ENCODE results near the gene ADAM10. TPM values are rescaled to one million over a fixed set of nuclear protein-coding genes. Genes with fewer than 3 reads are reported as not detected.

The ADAM10 gene
- total RNA-seq, 1 experiment from 2014 or later = 239 TPM

GRCh38 chr15:58588096-58588495 is 161.4 kb downstream of the ADAM10 start:
- no peaks in the 10 kb centered on the region for H3K4me1 ChIP-seq (replicated peaks; ENCODE audit: insufficient read depth)
- ChIA-PET CTCF (no interaction called here), POLR2A (ENCODE audit: unreplicated experiment) (no interaction called here)
- no peak overlapping the region for H2AFZ ChIP-seq
- no peak for DNase-seq
- no peak overlapping the region for H3K4me2 ChIP-seq
- H3K9me3 ChIP-seq (ENCODE audit: insufficient read depth, low read depth) = no peaks in the 10 kb centered on the region
- H3K27me3 ChIP-seq (ENCODE audit: insufficient read depth, low read depth) = no peaks in the 10 kb centered on the region
- no TSS peak for BruUV-seq (replicated peaks)
- H3K36me3 ChIP-seq (ENCODE audit: low read depth) = no peaks in the 10 kb centered on the region
- H3K9me2 ChIP-seq (ENCODE audit: insufficient read depth) = no peaks in the 10 kb centered on the region
- TF ChIP-seq EZH2 (IDR thresholded peaks at IDR 0.05; ENCODE audit: low read depth) (no peak), CTCF (conservative IDR thresholded peaks at IDR 0.05) (no peak)
- no peaks in the 10 kb centered on the region for H4K20me1 ChIP-seq (ENCODE audit: insufficient read depth)
- peaks cover 12% of the 10 kb centered on the region; the same call in 1 of the 2 replicates for H3F3A ChIP-seq (ENCODE audit: insufficient read depth, low read depth)
- no peaks in the 10 kb centered on the region for H3K79me2 ChIP-seq (ENCODE audit: low read depth)
- intact Hi-C loops (cut with micrococcal nuclease; ENCODE audit: unreplicated experiment) = no loop called here
- H3K4me3 ChIP-seq = no peak overlapping the region
- no peak overlapping the region for H3K27ac ChIP-seq

DNA sequence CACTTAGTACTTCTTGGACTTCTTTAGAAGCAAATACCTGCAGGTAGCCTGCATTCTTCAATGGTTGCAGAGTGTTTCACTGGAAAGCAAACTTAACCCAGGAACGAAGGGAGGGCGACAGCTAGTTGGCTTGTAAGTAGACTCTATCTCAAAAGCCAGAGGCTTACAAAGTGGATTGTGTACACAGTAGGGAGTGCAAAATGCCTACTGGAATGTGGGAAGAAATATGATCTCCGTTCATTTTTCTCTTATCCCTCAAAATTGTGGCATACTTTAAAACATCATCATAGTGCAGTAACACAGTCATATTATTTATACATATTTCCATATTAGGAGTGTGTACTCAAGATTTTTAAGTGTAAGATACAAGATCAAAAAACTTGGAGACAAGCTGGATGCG is 162.0 kb downstream of the ADAM10 start:
- H3K9me2 ChIP-seq (ENCODE audit: insufficient read depth) = no peaks in the 10 kb centered on the region
- ChIA-PET POLR2A (ENCODE audit: unreplicated experiment) (no interaction called here), CTCF (no interaction called here)
- BruUV-seq (replicated peaks) = no TSS peak
- peaks cover 12% of the 10 kb centered on the region; the same call in 1 of the 2 replicates for H3F3A ChIP-seq (ENCODE audit: insufficient read depth, low read depth)
- no peaks in the 10 kb centered on the region for H3K9me3 ChIP-seq (ENCODE audit: insufficient read depth, low read depth)
- H3K79me2 ChIP-seq (ENCODE audit: low read depth) = no peaks in the 10 kb centered on the region
- no peaks in the 10 kb centered on the region for H3K36me3 ChIP-seq (ENCODE audit: low read depth)
- no peak overlapping the region for H2AFZ ChIP-seq
- no peaks in the 10 kb centered on the region for H4K20me1 ChIP-seq (ENCODE audit: insufficient read depth)
- TF ChIP-seq EZH2 (IDR thresholded peaks at IDR 0.05; ENCODE audit: low read depth) = no peak
- TF ChIP-seq CTCF (conservative IDR thresholded peaks at IDR 0.05) = no peak
- intact Hi-C loops (cut with micrococcal nuclease; ENCODE audit: unreplicated experiment) = no loop called here
- no peak for DNase-seq
- no peak overlapping the region for H3K27ac ChIP-seq
- no peaks in the 10 kb centered on the region for H3K27me3 ChIP-seq (ENCODE audit: insufficient read depth, low read depth)
- no peaks in the 10 kb centered on the region for H3K4me1 ChIP-seq (replicated peaks; ENCODE audit: insufficient read depth)
- no peak overlapping the region for H3K4me2 ChIP-seq
- no peak overlapping the region for H3K4me3 ChIP-seq

GRCh38 chr15:58585693-58586443 is 163.6 kb downstream of the ADAM10 start:
- DNase-seq = no peak
- no TSS peak for BruUV-seq (replicated peaks)
- intact Hi-C loops (cut with micrococcal nuclease; ENCODE audit: unreplicated experiment) = no loop called here
- Histone ChIP-seq H3K27ac (no peak overlapping the region), H3K27me3 (ENCODE audit: insufficient read depth, low read depth) (no peaks in the 10 kb centered on the region), H3K36me3 (ENCODE audit: low read depth) (no peaks in the 10 kb centered on the region), H3F3A (ENCODE audit: insufficient read depth, low read depth) (peaks cover 11% of the 10 kb centered on the region; the same call in 1 of the 2 replicates), H3K4me1 (replicated peaks; ENCODE audit: insufficient read depth) (no peaks in the 10 kb centered on the region), H3K4me2 (no peak overlapping the region), H3K9me2 (ENCODE audit: insufficient read depth) (no peaks in the 10 kb centered on the region), H3K9me3 (ENCODE audit: insufficient read depth, low read depth) (no peaks in the 10 kb centered on the region), H3K79me2 (ENCODE audit: low read depth) (no peaks in the 10 kb centered on the region), H3K4me3 (no peak overlapping the region), H2AFZ (no peak overlapping the region), H4K20me1 (ENCODE audit: insufficient read depth) (no peaks in the 10 kb centered on the region)
- CTCF ChIA-PET = interaction anchor here (0.6 to 1.2 kb wide), 3 partner anchors 10 to 174 kb away, joined by 3 to 6 read pairs (median 3); no protein-coding TSS in a partner anchor
- POLR2A ChIA-PET (ENCODE audit: unreplicated experiment) = no interaction called here
- TF ChIP-seq EZH2 (IDR thresholded peaks at IDR 0.05; ENCODE audit: low read depth) (no peak), CTCF (conservative IDR thresholded peaks at IDR 0.05) (no peak)

All from PC-9 (cell line).